ENCODE data around the gene YEATS2. TPM values are rescaled to one million over a fixed set of nuclear protein-coding genes. Genes with fewer than 3 reads are reported as not detected.

YEATS2 gene
- total RNA-seq, 1 experiment from 2014 or later = 57.4 TPM

GRCh38 chr3:183789826-183790225 is 92.2 kb downstream of the YEATS2 start:
- no peak for TF ChIP-seq CTCF (IDR thresholded peaks at IDR 0.05; ENCODE audit: unreplicated experiment)
- Mint-ChIP-seq H3K27ac (ENCODE audit: unreplicated experiment) (no peak overlapping the region), H3K27me3 (ENCODE audit: unreplicated experiment) (no peaks in the 10 kb centered on the region), H3K36me3 (ENCODE audit: insufficient read depth, unreplicated experiment) (peaks cover 32% of the 10 kb centered on the region), H3K4me3 (ENCODE audit: low read depth, unreplicated experiment) (no peak overlapping the region), H3K9me3 (ENCODE audit: low read depth, unreplicated experiment) (no peaks in the 10 kb centered on the region), H3K4me1 (ENCODE audit: low read depth, unreplicated experiment) (no peaks in the 10 kb centered on the region)
- no TSS peak for BruUV-seq (replicated peaks)
- intact Hi-C loops (cut with micrococcal nuclease; ENCODE audit: unreplicated experiment) = no loop called here
- DNase-seq = no peak
- CTCF ChIA-PET = no interaction called here

GRCh38 chr3:183790700-183791099 is 93.1 kb downstream of the YEATS2 start:
- H3K9me3 Mint-ChIP-seq (ENCODE audit: low read depth, unreplicated experiment) = no peaks in the 10 kb centered on the region
- no peak overlapping the region for H3K27ac Mint-ChIP-seq (ENCODE audit: unreplicated experiment)
- CTCF ChIA-PET = no interaction called here
- peaks cover 26% of the 10 kb centered on the region for H3K36me3 Mint-ChIP-seq (ENCODE audit: insufficient read depth, unreplicated experiment)
- H3K4me1 Mint-ChIP-seq (ENCODE audit: low read depth, unreplicated experiment) = no peaks in the 10 kb centered on the region
- TF ChIP-seq CTCF (IDR thresholded peaks at IDR 0.05; ENCODE audit: unreplicated experiment) = no peak
- H3K27me3 Mint-ChIP-seq (ENCODE audit: unreplicated experiment) = no peaks in the 10 kb centered on the region
- no peak overlapping the region for H3K4me3 Mint-ChIP-seq (ENCODE audit: low read depth, unreplicated experiment)
- intact Hi-C loops (cut with micrococcal nuclease; ENCODE audit: unreplicated experiment) = no loop called here
- BruUV-seq (replicated peaks) = no TSS peak
- no peak for DNase-seq

GRCh38 chr3:183792976-183793375 is 95.4 kb downstream of the YEATS2 start:
- DNase-seq = no peak
- no TSS peak for BruUV-seq (replicated peaks)
- H3K9me3 Mint-ChIP-seq (ENCODE audit: low read depth, unreplicated experiment) = no peaks in the 10 kb centered on the region
- H3K4me1 Mint-ChIP-seq (ENCODE audit: low read depth, unreplicated experiment) = no peaks in the 10 kb centered on the region
- CTCF ChIA-PET = no interaction called here
- no peak overlapping the region for H3K4me3 Mint-ChIP-seq (ENCODE audit: low read depth, unreplicated experiment)
- no peaks in the 10 kb centered on the region for H3K27me3 Mint-ChIP-seq (ENCODE audit: unreplicated experiment)
- H3K27ac Mint-ChIP-seq (ENCODE audit: unreplicated experiment) = no peak overlapping the region
- intact Hi-C loops (cut with micrococcal nuclease; ENCODE audit: unreplicated experiment) = no loop called here
- H3K36me3 Mint-ChIP-seq (ENCODE audit: insufficient read depth, unreplicated experiment) = peaks cover 17% of the 10 kb centered on the region
- no peak for TF ChIP-seq CTCF (IDR thresholded peaks at IDR 0.05; ENCODE audit: unreplicated experiment)

GRCh38 chr3:183794452-183794851 is 96.9 kb downstream of the YEATS2 start:
- Mint-ChIP-seq H3K36me3 (ENCODE audit: insufficient read depth, unreplicated experiment) (peaks cover 31% of the 10 kb centered on the region), H3K4me3 (ENCODE audit: low read depth, unreplicated experiment) (no peak overlapping the region), H3K4me1 (ENCODE audit: low read depth, unreplicated experiment) (no peaks in the 10 kb centered on the region), H3K27me3 (ENCODE audit: unreplicated experiment) (no peaks in the 10 kb centered on the region), H3K9me3 (ENCODE audit: low read depth, unreplicated experiment) (no peaks in the 10 kb centered on the region), H3K27ac (ENCODE audit: unreplicated experiment) (no peak overlapping the region)
- CTCF ChIA-PET = no interaction called here
- intact Hi-C loops (cut with micrococcal nuclease; ENCODE audit: unreplicated experiment) = no loop called here
- DNase-seq = no peak
- no peak for TF ChIP-seq CTCF (IDR thresholded peaks at IDR 0.05; ENCODE audit: unreplicated experiment)
- no TSS peak for BruUV-seq (replicated peaks)

Measured in Calu3 (cell line).